A549 treated with dexamethasone at 1 μM for 4 hours (cell line): Measurements from ENCODE around the gene POLR3C. TPM values are rescaled to one million over a fixed set of nuclear protein-coding genes. Genes with fewer than 3 reads are reported as not detected.

Experiments
- total RNA-seq: library from RNA; stranded (reverse); fragments of 200-300 nt; extraction: Qiagen RNA extraction; gene quantifications from 5 replicates; pipeline ENCODE4 v1.2.3, GENCODE V29; 2022

Gene POLR3C, protein sequence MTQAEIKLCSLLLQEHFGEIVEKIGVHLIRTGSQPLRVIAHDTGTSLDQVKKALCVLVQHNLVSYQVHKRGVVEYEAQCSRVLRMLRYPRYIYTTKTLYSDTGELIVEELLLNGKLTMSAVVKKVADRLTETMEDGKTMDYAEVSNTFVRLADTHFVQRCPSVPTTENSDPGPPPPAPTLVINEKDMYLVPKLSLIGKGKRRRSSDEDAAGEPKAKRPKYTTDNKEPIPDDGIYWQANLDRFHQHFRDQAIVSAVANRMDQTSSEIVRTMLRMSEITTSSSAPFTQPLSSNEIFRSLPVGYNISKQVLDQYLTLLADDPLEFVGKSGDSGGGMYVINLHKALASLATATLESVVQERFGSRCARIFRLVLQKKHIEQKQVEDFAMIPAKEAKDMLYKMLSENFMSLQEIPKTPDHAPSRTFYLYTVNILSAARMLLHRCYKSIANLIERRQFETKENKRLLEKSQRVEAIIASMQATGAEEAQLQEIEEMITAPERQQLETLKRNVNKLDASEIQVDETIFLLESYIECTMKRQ
- total RNA-seq = 37.6 to 45.8 TPM (median 38.9 TPM) in 5 replicates

GRCh38 chr1:145823565-145824498, at the start of gene POLR3C, which contains the start of gene RNF115:
POLR3C (plus strand) TSS chr1:145824200; CDS start chr1:145825777, 1,577 bp downstream.
RNF115 (minus strand) TSS chr1:145824095; CDS start chr1:145823873, 222 bp downstream.

DNA sequence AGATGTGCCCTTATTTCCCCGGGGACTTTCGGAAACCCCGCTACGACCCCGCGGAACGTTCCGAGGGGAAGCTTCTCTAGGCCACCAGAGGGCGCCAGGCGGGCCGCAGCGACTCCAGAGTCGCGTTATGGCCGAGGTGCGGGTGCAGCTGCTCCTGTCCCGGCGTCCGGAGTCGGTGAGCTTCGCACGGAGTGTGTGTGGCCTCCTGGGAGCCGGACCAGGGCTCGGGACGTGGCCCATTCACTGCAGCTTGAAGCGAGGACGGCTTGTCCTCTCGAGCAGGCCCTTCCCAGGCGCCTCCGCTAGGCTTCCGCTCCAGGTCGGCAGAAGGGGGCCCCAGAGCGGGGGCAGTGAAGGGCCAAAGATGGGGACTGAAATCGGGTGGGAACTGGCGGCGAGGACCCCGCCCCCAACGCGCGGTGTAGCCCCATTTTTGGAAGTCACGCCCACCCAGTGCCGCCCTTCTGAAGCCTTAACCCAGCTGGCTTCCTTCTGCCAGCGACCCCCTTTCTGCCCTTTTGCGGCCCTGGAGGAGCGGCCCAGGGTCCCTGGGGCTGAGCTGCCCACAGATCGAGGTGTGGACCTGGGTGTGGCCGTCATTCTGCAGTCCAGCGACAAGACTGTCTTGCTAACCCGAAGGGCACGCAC, 21.6 kb downstream of the POLR3C start, which contains the start of gene NUDT17:
Gene NUDT17 (plus strand): TSS at position 117 of the 648 bp plus-strand sequence. CDS start 11 bp downstream, at position 128.

DNA sequence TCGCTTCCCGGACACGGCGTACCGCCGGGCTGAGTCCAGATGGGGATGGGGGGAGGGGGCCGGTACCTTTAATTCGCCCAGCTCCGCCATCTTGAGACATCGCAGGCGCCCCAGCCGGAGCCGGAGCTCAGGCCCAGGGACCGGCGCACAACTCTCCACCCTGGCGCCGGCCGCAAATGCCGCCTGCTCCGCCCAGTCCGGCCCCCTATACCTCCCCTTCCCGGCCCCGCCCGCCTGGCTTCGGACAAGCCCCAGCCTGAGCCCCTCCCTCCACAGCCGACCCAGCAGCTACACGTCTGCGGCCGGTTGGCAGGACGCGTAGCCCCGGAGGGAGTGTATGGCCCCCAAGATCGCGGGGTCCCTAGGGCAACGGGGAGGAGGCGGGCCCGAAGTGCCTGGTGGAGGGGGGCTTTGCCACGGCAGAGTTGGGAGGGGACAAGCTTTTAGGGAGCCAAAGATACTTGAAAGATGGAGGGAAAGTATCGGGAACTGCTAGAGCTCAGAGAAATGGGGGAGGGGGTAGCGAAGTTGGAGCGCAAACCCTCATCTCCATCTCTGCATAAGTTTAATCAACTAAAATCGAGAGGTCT, 35.0 kb downstream of the POLR3C start, which contains the start of gene PIAS3:
Gene PIAS3 (minus strand): TSS at position 181 of the 590 bp plus-strand sequence. CDS start 91 bp downstream, at position 90.

DNA sequence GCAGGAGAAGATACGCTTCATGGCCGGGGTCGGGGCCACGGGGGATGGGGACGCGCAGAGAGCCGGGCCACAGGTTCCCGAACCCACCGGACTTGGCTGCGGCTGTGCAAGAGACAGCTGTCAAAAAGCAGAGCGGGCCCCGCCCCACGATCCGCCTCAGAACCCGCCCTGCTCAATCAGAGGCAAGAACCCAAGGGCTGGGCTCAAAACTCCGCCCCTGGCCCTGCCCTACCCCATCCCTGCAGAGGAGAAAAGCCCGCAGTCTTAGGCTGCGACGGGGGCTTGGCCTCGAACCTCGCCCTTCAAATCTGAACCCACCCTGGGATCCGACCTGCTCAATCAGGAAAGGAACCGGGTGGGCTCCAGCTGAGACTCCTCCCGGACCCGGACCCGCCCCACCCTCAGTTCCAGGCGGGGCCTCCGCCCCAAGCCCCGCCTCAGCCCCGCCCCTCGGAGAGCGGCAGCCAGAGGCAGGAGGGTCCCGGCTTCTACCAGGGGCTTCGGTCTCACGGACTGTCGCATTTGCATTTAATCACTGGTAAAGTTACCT, 61.8 kb downstream of the POLR3C start, which contains the start of gene ANKRD35:
Gene ANKRD35 (minus strand): TSS at position 129 of the 550 bp plus-strand sequence. CDS start 108 bp downstream, at position 21.

Other genes starting within 250 kb of the POLR3C start
- gene GPR89A, start 216.2 kb upstream of the POLR3C start, total RNA-seq = 16.0 to 18.3 TPM (median 16.5 TPM) in 5 replicates
- 0.80 to 1.5 TPM (median 1.1 TPM) in 5 replicates for gene PDZK1, start 116.8 kb upstream of the POLR3C start, total RNA-seq
- not detected in 5 replicates for gene CD160, start 104.7 kb upstream of the POLR3C start, total RNA-seq
- gene RNF115, start 105 bp upstream of the POLR3C start, total RNA-seq = 12.1 to 15.0 TPM (median 13.8 TPM) in 5 replicates
- 6.1 to 7.3 TPM (median 6.4 TPM) in 5 replicates for gene NUDT17, start 21.4 kb downstream of the POLR3C start, total RNA-seq
- gene PIAS3, start 34.9 kb downstream of the POLR3C start, total RNA-seq = 34.3 to 47.3 TPM (median 43.5 TPM) in 5 replicates
- 0.04 to 0.07 TPM (median 0.06 TPM) in 5 replicates for gene ANKRD35, start 61.7 kb downstream of the POLR3C start, total RNA-seq
- 1.2 to 2.3 TPM (median 1.4 TPM) in 5 replicates for gene ITGA10, start 85.8 kb downstream of the POLR3C start, total RNA-seq
- gene PEX11B, start 94.5 kb downstream of the POLR3C start, total RNA-seq = 31.5 to 39.8 TPM (median 37.6 TPM) in 5 replicates
- 223 to 286 TPM (median 236 TPM) in 5 replicates for gene RBM8A, start 103.3 kb downstream of the POLR3C start, total RNA-seq
- gene LIX1L, start 133.8 kb downstream of the POLR3C start, total RNA-seq = 12.5 to 16.7 TPM (median 14.4 TPM) in 5 replicates
- 0.24 to 0.47 TPM (median 0.35 TPM) in 5 replicates for gene ANKRD34A, start 140.4 kb downstream of the POLR3C start, total RNA-seq
- 10.1 to 12.9 TPM (median 12.5 TPM) in 5 replicates for gene POLR3GL, start 140.5 kb downstream of the POLR3C start, total RNA-seq
- 0.37 to 0.81 TPM (median 0.52 TPM) in 5 replicates for gene TXNIP, start 172.4 kb downstream of the POLR3C start, total RNA-seq
- not detected in 5 replicates for gene HJV, start 197.5 kb downstream of the POLR3C start, total RNA-seq